Measurements from ENCODE around the gene TMEM121. TPM values are rescaled to one million over a fixed set of nuclear protein-coding genes. Genes with fewer than 3 reads are reported as not detected.
"Not testable (repeated sequence)": the region's sequence is repeated elsewhere in the genome, so short reads cannot be mapped to it uniquely, and the experiment has no call there.

TMEM121 gene
- total RNA-seq, 1 experiment from 2014 or later = 2.5 TPM

GRCh38 chr14:105528586-105529318, 2.4 kb downstream of the TMEM121 start:
- no peak for DNase-seq (ENCODE audit: low spot score)

GRCh38 chr14:105529319-105529568, 2.9 kb downstream of the TMEM121 start:
- no peak for DNase-seq (ENCODE audit: low spot score)

- DNase-seq (ENCODE audit: low spot score) = no peak
Measured at GRCh38 chr14:105529569-105530284, 3.3 kb downstream of the TMEM121 start.

- no peak for DNase-seq (ENCODE audit: low spot score)
Measured at GRCh38 chr14:105530285-105531087, 4.1 kb downstream of the TMEM121 start.

GRCh38 chr14:105531088-105531893, 4.9 kb downstream of the TMEM121 start:
- DNase-seq (ENCODE audit: low spot score) = no peak

GRCh38 chr14:105531894-105532623, 5.7 kb downstream of the TMEM121 start:
- DNase-seq (ENCODE audit: low spot score) = no peak

GRCh38 chr14:105532735-105533141, 6.4 kb downstream of the TMEM121 start:
- DNase-seq (ENCODE audit: low spot score) = no peak

- DNase-seq (ENCODE audit: low spot score) = no peak
Measured at GRCh38 chr14:105533391-105533790, 7.0 kb downstream of the TMEM121 start.

- no peak for DNase-seq (ENCODE audit: low spot score)
Measured at GRCh38 chr14:105533811-105534498, 7.6 kb downstream of the TMEM121 start.

GRCh38 chr14:105534586-105534985, 8.2 kb downstream of the TMEM121 start:
- no peak for DNase-seq (ENCODE audit: low spot score)

GRCh38 chr14:105536051-105536450, 9.7 kb downstream of the TMEM121 start:
- DNase-seq (ENCODE audit: low spot score) = no peak

- DNase-seq (ENCODE audit: low spot score) = no peak
Measured at GRCh38 chr14:105536691-105537579, 10.6 kb downstream of the TMEM121 start.

GRCh38 chr14:105537580-105538474, 11.4 kb downstream of the TMEM121 start:
- no peak for DNase-seq (ENCODE audit: low spot score)

- no peak for DNase-seq (ENCODE audit: low spot score)
Measured at GRCh38 chr14:105538481-105539049, 12.2 kb downstream of the TMEM121 start.

- no peak for DNase-seq (ENCODE audit: low spot score)
Measured at GRCh38 chr14:105540811-105541210, 14.4 kb downstream of the TMEM121 start.

- DNase-seq (ENCODE audit: low spot score) = no peak
Measured at GRCh38 chr14:105541218-105541875, 15.0 kb downstream of the TMEM121 start.

GRCh38 chr14:105545676-105546075, 19.3 kb downstream of the TMEM121 start:
- DNase-seq (ENCODE audit: low spot score) = not testable (repeated sequence)

GRCh38 chr14:105546410-105546809, 20.0 kb downstream of the TMEM121 start:
- not testable (repeated sequence) for DNase-seq (ENCODE audit: low spot score)
